OCI-LY3 (cell line): ENCODE measurements around the gene SDK1.

Source experiments
- H2AFZ ChIP-seq: fragments of 200-600, 300-600 bp; shearing (Covaris generic); 2 replicates; pipeline ENCODE4 v1.6.0; 2014; ENCODE audit warnings: antibody characterized with exemption, low read depth, low read length
- H3K27ac ChIP-seq: fragments of 200-600, 300-600 bp; sonication (generic); 2 replicates; pipeline ENCODE4 v1.5.1; 2014; ENCODE audit warnings: mild to moderate bottlenecking, low read length, moderate library complexity, mixed read lengths
- H3K27me3 ChIP-seq: fragments of 200-600, 300-600 bp; sonication (generic); 2 replicates; pipeline ENCODE4 v1.6.1; 2014; ENCODE audit warnings: low read depth, low read length, mixed read lengths
- H3K36me3 ChIP-seq: fragments of 200-600, 300-600 bp; sonication (generic); replicated peaks from 2 replicates; pipeline ENCODE3; 2014; ENCODE audit warnings: low read depth, low read length, mixed read lengths
- H3K4me1 ChIP-seq: fragments of 300-600, 200-600 bp; sonication (generic); 2 replicates; pipeline ENCODE4 v1.6.1; 2014; ENCODE audit warnings: low read length, mixed read lengths
- H3K4me2 ChIP-seq: fragments of 200-600, 300-600 bp; sonication (generic); 2 replicates; pipeline ENCODE4 v1.6.1; 2014; ENCODE audit warnings: low read length, mixed read lengths
- H3K4me3 ChIP-seq: fragments of 300-600, 200-600 bp; sonication (generic); 2 replicates; pipeline ENCODE4 v1.5.1; 2014; ENCODE audit warnings: antibody characterized with exemption, mild to moderate bottlenecking, low read length, moderate library complexity
- H3K79me2 ChIP-seq: fragments of 300-600, 200-600 bp; shearing (Covaris generic); 2 replicates; pipeline ENCODE4 v1.6.1; 2014; ENCODE audit warnings: mild to moderate bottlenecking, low read length, mixed read lengths
- H3K9ac ChIP-seq: fragments of 300-600, 200-600 bp; shearing (Covaris generic); 2 replicates; pipeline ENCODE4 v1.6.0; 2014; ENCODE audit warnings: mild to moderate bottlenecking, low read length, moderate library complexity
- H3K9me3 ChIP-seq: fragments of 200-600, 300-600 bp; shearing (Covaris generic); 2 replicates; pipeline ENCODE4 v1.6.1; 2014; ENCODE audit warnings: low read length, mixed read lengths; ENCODE audit not compliant: insufficient read depth
- H4K20me1 ChIP-seq: fragments of 200-600, 300-600 bp; sonication (generic); 2 replicates; pipeline ENCODE4 v1.6.1; 2016; ENCODE audit warnings: low read length, mixed read lengths; ENCODE audit not compliant: insufficient read depth
- CTCF ChIP-seq: fragments of 200-600, 300-600 bp; sonication (generic); IDR thresholded peaks from 2 replicates; pipeline ENCODE4 v1.5.1; 2014; ENCODE audit warnings: antibody characterized with exemption, low read length, low read depth
- EZH2phosphoT487 ChIP-seq: fragments of 200-600 bp; shearing (Covaris generic); IDR thresholded peaks from 2 replicates; pipeline ENCODE4 v1.6.1; 2018; ENCODE audit warnings: antibody characterized with exemption, mixed run types, low read depth

Gene SDK1

GRCh38 chr7:4272141-4272540 lies 971.1 kb downstream of the SDK1 start:
- H3K27me3 ChIP-seq: no peaks in the 10 kb centered on the region
- no peak overlapping the region for H2AFZ ChIP-seq
- H3K9me3 ChIP-seq: no peaks in the 10 kb centered on the region
- no peak for TF ChIP-seq CTCF
- no peak for TF ChIP-seq EZH2phosphoT487
- no peak overlapping the region for H3K4me2 ChIP-seq
- H3K4me3 ChIP-seq: no peak overlapping the region
- H3K36me3 ChIP-seq: no peaks in the 10 kb centered on the region
- H3K9ac ChIP-seq: no peak overlapping the region
- H4K20me1 ChIP-seq: no peaks in the 10 kb centered on the region
- no peak overlapping the region for H3K27ac ChIP-seq
- no peaks in the 10 kb centered on the region for H3K79me2 ChIP-seq
- no peaks in the 10 kb centered on the region for H3K4me1 ChIP-seq

GRCh38 chr7:4273566-4274230 lies 972.6 kb downstream of the SDK1 start:
- TF ChIP-seq CTCF: no peak
- TF ChIP-seq EZH2phosphoT487: no peak
- no peak overlapping the region for H3K4me3 ChIP-seq
- no peaks in the 10 kb centered on the region for H3K9me3 ChIP-seq
- H2AFZ ChIP-seq: no peak overlapping the region
- H3K36me3 ChIP-seq: no peaks in the 10 kb centered on the region
- H3K4me2 ChIP-seq: no peak overlapping the region
- no peaks in the 10 kb centered on the region for H3K79me2 ChIP-seq
- H3K27ac ChIP-seq: no peak overlapping the region
- H4K20me1 ChIP-seq: no peaks in the 10 kb centered on the region
- H3K4me1 ChIP-seq: no peaks in the 10 kb centered on the region
- no peaks in the 10 kb centered on the region for H3K27me3 ChIP-seq
- no peak overlapping the region for H3K9ac ChIP-seq

- Histone ChIP-seq H3K36me3 (no peaks in the 10 kb centered on the region), H3K4me1 (no peaks in the 10 kb centered on the region), H3K9ac (no peak overlapping the region), H3K4me2 (no peak overlapping the region), H3K27me3 (no peaks in the 10 kb centered on the region), H3K27ac (no peak overlapping the region), H2AFZ (no peak overlapping the region), H3K9me3 (no peaks in the 10 kb centered on the region), H3K4me3 (no peak overlapping the region), H4K20me1 (no peaks in the 10 kb centered on the region), H3K79me2 (no peaks in the 10 kb centered on the region)
- no peak for TF ChIP-seq CTCF
- TF ChIP-seq EZH2phosphoT487: no peak
Measured at GRCh38 chr7:4274286-4274685, 973.2 kb downstream of the SDK1 start.

- no peak overlapping the region for H3K4me3 ChIP-seq
- H3K9ac ChIP-seq: no peak overlapping the region
- TF ChIP-seq EZH2phosphoT487 (no peak), CTCF (no peak)
- no peaks in the 10 kb centered on the region for H3K36me3 ChIP-seq
- H2AFZ ChIP-seq: no peak overlapping the region
- H3K4me2 ChIP-seq: no peak overlapping the region
- no peak overlapping the region for H3K27ac ChIP-seq
- no peaks in the 10 kb centered on the region for H4K20me1 ChIP-seq
- no peaks in the 10 kb centered on the region for H3K79me2 ChIP-seq
- no peaks in the 10 kb centered on the region for H3K9me3 ChIP-seq
- H3K27me3 ChIP-seq: no peaks in the 10 kb centered on the region
- no peaks in the 10 kb centered on the region for H3K4me1 ChIP-seq
Measured at GRCh38 chr7:4277936-4278335, 976.9 kb downstream of the SDK1 start.
